Fibroblast of the aortic adventitia (primary cell): ENCODE data around the gene SUSD4. TPM values are rescaled to one million over a fixed set of nuclear protein-coding genes. Genes with fewer than 3 reads are reported as not detected.

Experiments used
- DNase-seq: peaks from one replicate; pipeline ENCODE4 v3.0.0-alpha.2; 2010; ENCODE audit warnings: low read depth
- H3K4me3 ChIP-seq: 2 replicates; pipeline ENCODE4 v1.5.1; 2011; ENCODE audit warnings: low read depth, mild to moderate bottlenecking, control low read depth, low read length, moderate library complexity
- total RNA-seq: library from RNA; depleted of rRNA; stranded (reverse); fragments of >200 nt; gene quantifications from 2 replicates; pipeline ENCODE4 v1.2.3, GENCODE V29; 2012; ENCODE audit warnings: low replicate concordance
- TF ChIP-seq, protein P1 (sequence below): IDR thresholded peaks from 2 replicates; pipeline ENCODE4 v1.5.1; 2011; ENCODE audit warnings: mild to moderate bottlenecking, low read length, control low read depth, inconsistent platforms; ENCODE audit not compliant: insufficient read depth

Gene SUSD4
- total RNA-seq, 1 donor = 0.18 TPM

DNA sequence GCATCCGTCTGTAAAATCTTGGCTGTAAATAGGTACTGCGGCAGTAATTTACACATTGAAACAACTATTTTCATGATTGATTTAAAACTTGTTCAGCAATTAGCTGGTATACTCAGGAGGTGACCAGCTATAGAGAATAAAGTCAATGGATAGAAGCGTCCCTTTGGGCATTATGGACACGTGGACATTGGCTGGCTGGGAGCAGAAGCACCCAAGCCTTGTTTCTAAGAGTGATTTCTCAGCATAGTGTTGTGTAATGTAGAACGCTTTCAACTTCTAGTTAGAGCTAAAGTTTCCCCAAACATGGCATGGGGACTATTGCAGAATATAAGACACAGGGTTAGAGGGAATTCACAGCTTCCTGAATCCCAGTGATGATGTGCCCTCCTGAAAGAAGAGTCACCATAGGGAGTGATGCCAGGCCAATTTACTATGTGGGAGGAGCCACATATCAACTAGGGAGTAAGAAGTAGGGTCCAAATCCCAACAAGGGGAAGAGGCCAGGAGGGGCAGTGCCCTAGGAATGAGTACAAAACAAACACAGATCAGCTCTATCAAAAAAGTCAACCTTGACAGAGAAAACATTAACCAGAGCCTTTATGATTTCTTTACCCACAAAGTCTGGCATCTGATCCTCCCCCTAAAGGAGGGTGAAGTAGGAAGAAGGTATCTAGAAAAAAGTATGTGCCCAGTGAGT lies 92.7 kb downstream of the SUSD4 start:
- TF ChIP-seq, protein P1, sequence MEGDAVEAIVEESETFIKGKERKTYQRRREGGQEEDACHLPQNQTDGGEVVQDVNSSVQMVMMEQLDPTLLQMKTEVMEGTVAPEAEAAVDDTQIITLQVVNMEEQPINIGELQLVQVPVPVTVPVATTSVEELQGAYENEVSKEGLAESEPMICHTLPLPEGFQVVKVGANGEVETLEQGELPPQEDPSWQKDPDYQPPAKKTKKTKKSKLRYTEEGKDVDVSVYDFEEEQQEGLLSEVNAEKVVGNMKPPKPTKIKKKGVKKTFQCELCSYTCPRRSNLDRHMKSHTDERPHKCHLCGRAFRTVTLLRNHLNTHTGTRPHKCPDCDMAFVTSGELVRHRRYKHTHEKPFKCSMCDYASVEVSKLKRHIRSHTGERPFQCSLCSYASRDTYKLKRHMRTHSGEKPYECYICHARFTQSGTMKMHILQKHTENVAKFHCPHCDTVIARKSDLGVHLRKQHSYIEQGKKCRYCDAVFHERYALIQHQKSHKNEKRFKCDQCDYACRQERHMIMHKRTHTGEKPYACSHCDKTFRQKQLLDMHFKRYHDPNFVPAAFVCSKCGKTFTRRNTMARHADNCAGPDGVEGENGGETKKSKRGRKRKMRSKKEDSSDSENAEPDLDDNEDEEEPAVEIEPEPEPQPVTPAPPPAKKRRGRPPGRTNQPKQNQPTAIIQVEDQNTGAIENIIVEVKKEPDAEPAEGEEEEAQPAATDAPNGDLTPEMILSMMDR = no peak
- no peak overlapping the region for H3K4me3 ChIP-seq
- DNase-seq = no peak

DNA sequence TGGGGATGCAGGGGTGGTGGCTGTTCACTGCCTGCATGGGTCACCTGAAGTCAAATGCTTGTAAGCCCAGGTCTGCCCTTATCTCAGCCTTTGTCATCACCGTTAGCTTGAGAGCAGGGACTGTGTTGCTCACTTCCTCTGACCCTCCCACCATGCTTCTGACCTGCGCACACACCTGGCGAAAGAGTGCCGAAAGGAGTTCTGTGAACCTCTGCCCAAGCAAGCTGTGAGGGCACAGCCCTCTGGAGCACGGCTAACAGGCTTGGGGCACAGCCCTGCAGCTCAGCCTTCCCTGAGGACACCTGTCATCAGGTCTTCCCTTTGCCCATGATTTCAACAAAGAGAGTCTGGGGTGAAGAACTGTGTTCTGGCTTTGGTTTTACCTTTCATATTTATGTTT lies 93.8 kb downstream of the SUSD4 start:
- TF ChIP-seq, protein P1 = no peak
- no peak overlapping the region for H3K4me3 ChIP-seq
- DNase-seq = no peak

DNA sequence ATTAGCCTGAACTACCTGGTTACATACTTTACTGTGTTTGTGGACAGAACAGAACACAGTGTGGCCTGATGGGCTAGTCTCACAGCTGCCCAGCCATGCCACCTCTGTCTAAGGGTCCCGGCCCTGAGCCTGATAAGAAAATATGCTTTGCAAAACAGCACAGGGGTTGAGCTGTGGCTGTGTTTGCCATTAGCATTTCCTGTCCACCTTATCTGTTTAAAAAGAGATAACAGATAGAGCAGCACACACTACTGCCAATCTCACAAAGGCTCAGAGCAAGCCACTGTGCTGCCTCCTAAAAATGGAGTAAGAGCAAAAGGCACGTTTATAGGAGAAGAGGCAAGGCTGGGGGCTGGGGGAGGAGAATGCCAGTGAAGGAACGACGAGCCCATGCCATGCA lies 95.0 kb downstream of the SUSD4 start:
- TF ChIP-seq, protein P1 = no peak
- H3K4me3 ChIP-seq = no peak overlapping the region
- DNase-seq = no peak

DNA sequence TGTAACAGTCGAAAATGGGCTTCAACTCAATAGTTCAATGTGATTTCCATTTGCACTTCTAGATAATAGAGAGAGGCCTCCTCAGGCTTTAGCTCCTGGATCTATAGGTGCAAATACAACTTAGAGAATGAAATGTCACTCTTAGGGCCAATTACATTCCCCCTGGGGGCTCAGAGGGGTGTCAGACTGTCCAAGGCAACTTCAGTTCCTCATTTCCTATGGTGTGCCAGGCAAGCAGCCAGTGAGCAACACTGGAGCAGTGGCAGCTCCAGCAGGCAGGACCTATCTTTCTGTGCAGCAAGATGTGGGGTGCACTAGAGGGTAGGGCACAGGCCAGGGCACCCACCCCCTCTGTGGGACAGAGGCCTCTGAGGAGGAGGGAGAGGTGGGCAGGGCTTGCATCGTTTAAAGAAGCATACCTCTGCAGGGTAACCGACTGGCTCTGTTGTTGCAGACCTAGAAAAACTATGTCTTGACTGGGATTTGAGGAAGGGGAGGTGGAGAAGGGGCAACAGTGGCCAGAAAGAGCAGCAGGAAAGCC lies 97.3 kb downstream of the SUSD4 start:
- H3K4me3 ChIP-seq = no peak overlapping the region
- no peak for DNase-seq
- TF ChIP-seq, protein P1 = no peak

DNA sequence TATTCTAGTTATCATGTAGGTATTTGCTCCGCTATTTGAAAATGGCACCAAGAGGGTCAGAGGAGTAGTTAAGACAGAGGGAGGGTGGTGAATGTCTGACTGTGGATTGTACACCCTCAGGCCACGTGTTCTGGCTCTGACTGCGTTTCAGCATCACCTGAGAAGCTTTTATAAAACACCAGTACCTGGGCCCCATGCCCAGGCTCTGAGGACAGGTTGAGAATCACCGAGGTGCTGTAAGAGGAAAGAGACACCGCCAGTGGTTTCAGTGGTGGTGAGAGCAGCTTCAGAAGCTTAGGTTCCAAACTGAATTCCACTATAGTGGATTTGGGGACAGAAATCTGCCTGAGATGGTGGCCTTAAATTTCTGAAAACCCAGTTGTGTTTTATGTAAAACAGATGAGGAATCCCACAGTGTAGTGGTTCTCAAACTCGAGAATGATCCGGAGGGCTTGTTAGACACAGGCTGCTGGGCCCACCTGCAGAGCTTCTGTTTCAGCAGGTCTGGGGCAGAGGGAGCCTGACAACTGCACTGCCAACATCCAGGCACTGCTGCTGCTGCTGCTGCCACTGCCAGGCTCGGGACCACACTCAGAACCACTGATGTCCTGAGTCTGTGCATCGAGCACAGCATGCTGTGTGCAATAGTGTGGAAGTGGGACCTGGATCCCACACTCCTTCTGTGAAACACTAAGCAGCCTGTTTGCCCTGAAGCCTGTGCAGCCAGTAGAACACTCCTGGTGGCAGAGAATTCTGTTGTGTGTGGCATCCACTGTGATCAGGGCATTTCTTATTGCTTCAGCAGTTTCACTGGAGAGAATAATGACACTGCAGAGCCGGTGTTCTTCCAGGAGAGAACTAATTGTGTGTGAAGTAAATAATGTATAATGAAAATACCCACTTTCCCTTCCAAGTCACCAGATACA lies 98.7 kb downstream of the SUSD4 start:
- TF ChIP-seq, protein P1 = no peak
- no peak overlapping the region for H3K4me3 ChIP-seq
- DNase-seq = no peak

DNA sequence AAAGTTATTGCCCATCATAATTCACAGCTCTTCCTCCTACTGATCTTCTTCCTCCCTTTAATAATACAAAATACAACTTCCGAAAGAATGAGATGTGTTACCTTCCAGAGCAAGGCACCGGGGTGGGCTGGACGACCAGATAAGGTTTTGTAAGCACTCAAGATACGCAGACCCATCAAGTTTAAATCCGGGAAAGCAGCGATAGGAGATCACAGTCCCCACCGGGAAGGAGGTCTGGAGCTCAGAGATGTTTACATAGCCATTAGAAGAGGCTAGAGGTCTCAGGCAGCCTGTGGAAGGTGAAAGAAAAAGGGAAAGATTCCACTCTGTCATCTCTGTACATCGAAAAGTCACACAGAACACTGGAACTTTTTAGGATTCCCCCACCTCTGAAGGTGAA lies 99.4 kb downstream of the SUSD4 start:
- DNase-seq = no peak
- TF ChIP-seq, protein P1 = no peak

More for the DNA sequence above, 99.4 kb downstream of the SUSD4 start:
- H3K4me3 ChIP-seq = no peak overlapping the region
